Measurements from ENCODE around the gene ZNF469. TPM values are rescaled to one million over a fixed set of nuclear protein-coding genes. Genes with fewer than 3 reads are reported as not detected.

ZNF469 gene
- total and polyA plus RNA-seq, 8 donors: 1.4 to 5.5 (median 2.6) TPM

DNA sequence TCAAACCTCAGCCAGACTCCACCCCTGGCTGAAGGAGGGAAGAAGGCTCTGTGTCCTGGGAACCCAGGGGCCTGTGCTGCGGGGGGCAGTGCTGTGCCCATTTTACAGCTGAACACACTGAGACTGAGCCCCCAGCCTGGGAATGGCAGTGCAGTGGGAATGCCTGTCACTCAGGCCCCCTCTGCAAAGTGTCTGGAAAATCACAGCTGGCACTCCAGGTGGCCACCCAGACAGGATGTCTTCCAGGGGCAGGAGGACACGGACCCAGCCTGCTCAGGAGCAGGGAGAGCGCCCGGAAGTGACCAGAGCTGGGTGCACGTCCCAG, 32.6 kb downstream of the ZNF469 start:
- intact Hi-C loops (cut with DNase I): no loop called here
- DNase-seq (no peak), ATAC-seq (no peak)
- no peaks in the 10 kb centered on the region for H3K4me1 ChIP-seq
- peaks cover 0 to 51% of the 10 kb centered on the region in 2 donors for H3K27me3 ChIP-seq
- no peaks in the 10 kb centered on the region for H3K9me3 ChIP-seq
- no peak overlapping the region for H3K4me3 ChIP-seq
- H3K36me3 ChIP-seq: no peaks in the 10 kb centered on the region
- no peak overlapping the region for H3K27ac ChIP-seq
- TF ChIP-seq, protein P1, sequence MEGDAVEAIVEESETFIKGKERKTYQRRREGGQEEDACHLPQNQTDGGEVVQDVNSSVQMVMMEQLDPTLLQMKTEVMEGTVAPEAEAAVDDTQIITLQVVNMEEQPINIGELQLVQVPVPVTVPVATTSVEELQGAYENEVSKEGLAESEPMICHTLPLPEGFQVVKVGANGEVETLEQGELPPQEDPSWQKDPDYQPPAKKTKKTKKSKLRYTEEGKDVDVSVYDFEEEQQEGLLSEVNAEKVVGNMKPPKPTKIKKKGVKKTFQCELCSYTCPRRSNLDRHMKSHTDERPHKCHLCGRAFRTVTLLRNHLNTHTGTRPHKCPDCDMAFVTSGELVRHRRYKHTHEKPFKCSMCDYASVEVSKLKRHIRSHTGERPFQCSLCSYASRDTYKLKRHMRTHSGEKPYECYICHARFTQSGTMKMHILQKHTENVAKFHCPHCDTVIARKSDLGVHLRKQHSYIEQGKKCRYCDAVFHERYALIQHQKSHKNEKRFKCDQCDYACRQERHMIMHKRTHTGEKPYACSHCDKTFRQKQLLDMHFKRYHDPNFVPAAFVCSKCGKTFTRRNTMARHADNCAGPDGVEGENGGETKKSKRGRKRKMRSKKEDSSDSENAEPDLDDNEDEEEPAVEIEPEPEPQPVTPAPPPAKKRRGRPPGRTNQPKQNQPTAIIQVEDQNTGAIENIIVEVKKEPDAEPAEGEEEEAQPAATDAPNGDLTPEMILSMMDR (IDR thresholded peaks at IDR 0.05): no peak

DNA sequence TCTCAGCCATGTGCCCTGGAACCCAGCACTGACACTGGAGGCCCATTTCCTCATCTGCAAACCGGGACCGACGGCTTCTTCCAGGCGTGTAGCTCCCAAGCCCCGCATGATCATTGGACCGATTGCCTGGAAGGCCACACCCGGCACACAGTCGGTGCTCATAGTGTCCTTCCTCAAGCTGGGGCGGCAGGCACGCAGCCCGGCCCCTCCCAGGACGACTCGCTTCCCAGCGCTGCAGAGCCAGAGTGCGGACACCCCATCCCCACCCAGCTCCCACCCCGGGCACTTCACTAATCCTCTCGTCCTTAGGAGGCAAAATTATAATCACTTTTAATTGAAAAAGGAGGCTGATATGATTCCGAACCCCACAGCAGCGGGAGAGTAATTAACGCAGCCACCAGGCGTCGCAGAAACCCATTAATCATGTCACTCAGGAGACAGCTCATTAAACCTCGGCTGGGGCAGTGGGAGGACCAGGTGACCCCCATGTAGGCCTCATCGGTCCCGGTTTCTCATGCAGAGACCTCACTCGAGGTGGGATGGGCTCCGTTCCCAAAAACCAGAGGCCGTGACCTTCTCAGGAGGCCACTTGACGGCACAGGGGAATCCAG, 33.1 kb downstream of the ZNF469 start:
- intact Hi-C loops (cut with DNase I): no loop called here
- no peak overlapping the region for H3K27ac ChIP-seq
- no peak overlapping the region for H3K4me3 ChIP-seq
- no peaks in the 10 kb centered on the region for H3K4me1 ChIP-seq
- H3K36me3 ChIP-seq: no peaks in the 10 kb centered on the region
- ATAC-seq: no peak
- no peaks in the 10 kb centered on the region for H3K9me3 ChIP-seq
- peaks cover 0 to 56% of the 10 kb centered on the region in 2 donors for H3K27me3 ChIP-seq
- TF ChIP-seq, protein P1 (IDR thresholded peaks at IDR 0.05): no peak
- no peak for DNase-seq

DNA sequence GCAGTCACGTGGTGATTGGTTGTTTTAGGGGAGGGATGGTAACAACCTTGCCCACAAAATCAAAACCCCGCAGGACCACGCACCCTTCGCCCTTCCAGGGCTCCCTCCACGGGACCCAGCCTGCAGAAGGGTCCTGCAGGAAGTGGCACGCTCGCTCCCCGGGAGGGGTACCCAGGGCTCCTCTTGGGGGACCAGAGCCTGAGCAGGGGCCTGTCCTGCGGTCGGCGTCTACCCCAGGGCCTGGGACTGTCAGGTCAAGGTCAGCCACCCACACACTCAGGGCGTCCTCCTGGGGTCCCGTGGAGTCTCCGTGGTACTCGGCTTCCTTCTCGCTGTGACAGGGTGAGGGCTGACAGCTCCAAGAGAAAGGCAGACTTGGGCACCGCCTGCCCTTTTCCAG, 33.9 kb downstream of the ZNF469 start:
- Histone ChIP-seq H3K27ac (no peak overlapping the region), H3K4me1 (no peaks in the 10 kb centered on the region), H3K36me3 (no peaks in the 10 kb centered on the region), H3K4me3 (no peak overlapping the region), H3K9me3 (no peaks in the 10 kb centered on the region), H3K27me3 (peaks cover 0 to 62% of the 10 kb centered on the region in 2 donors)
- TF ChIP-seq, protein P1 (IDR thresholded peaks at IDR 0.05): no peak
- intact Hi-C loops (cut with DNase I): no loop called here
- DNase-seq: no peak
- no peak for ATAC-seq

DNA sequence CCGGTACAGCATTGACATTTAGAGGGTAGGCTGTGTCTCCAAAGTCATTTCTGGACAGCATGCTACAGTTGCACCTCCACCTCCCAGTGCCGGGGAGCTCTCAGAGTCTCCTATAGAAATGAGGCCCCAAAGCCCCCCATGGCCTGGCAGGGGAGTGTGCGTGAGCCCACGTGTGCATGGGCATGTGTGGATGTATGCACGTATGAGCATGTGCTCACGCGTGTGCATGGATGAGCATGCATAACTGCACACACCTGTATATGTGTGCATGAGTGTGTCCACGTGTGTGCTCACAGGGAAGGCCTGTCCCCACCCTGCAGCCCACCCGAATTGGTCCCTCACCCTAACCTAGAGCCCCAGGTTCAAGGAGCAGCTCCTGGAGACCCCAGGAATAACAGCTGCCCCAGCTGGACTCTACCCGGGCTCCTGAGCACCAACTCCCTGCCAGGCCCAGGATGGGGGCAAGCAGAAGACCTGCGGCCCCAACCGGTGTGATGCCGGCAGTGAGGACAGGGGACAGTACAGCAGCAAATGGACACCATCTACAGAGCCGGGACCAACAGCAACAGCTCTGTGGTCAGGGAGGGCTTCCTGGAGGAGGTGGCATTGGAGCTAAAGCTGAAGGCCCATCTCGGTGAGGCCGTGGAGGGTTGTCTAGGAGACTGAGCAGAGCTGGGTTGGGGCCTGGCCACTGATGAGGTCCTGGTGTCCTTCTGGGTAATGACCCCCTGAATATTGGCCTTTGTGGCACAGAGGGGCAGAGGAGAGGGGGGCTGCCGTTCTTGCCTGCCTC, 35.1 kb downstream of the ZNF469 start:
- Histone ChIP-seq H3K4me1 (no peaks in the 10 kb centered on the region), H3K27me3 (peaks cover 0 to 62% of the 10 kb centered on the region in 2 donors), H3K27ac (no peak overlapping the region), H3K9me3 (no peaks in the 10 kb centered on the region), H3K4me3 (no peak overlapping the region), H3K36me3 (no peaks in the 10 kb centered on the region)
- intact Hi-C loops (cut with DNase I): no loop called here
- TF ChIP-seq, protein P1 (IDR thresholded peaks at IDR 0.05): no peak
- DNase-seq (no peak), ATAC-seq (no peak)

DNA sequence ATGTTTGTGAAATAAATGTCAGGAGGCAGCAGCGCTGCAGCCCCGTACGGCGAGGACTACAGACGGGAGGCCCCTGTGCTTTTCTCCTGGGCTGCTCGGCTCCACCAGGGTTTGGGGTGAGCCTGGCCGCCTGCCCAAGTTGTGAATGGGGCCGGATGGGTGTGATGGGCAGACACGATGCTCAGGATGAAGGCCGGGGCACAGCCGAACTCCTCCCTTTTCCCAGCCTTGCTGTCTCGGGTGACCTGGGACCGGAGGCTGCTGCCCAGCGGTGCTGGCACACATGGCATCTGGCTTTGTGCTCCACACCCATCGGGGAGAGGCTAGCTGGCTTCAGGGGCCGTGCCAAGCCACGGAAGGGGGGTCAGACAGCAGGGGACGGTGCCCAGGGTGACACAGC, 36.1 kb downstream of the ZNF469 start:
- Histone ChIP-seq H3K27me3 (peaks cover 0 to 59% of the 10 kb centered on the region in 2 donors), H3K27ac (no peak overlapping the region), H3K4me3 (no peak overlapping the region), H3K4me1 (no peaks in the 10 kb centered on the region), H3K36me3 (no peaks in the 10 kb centered on the region), H3K9me3 (no peaks in the 10 kb centered on the region)
- TF ChIP-seq, protein P1 (IDR thresholded peaks at IDR 0.05): no peak
- ATAC-seq (no peak), DNase-seq (no peak)
- intact Hi-C loops (cut with DNase I): no loop called here

Measured in left lung (tissue), 10 donors.